ENCODE results near the gene S100A1.

- TF ChIP-seq, protein P1, sequence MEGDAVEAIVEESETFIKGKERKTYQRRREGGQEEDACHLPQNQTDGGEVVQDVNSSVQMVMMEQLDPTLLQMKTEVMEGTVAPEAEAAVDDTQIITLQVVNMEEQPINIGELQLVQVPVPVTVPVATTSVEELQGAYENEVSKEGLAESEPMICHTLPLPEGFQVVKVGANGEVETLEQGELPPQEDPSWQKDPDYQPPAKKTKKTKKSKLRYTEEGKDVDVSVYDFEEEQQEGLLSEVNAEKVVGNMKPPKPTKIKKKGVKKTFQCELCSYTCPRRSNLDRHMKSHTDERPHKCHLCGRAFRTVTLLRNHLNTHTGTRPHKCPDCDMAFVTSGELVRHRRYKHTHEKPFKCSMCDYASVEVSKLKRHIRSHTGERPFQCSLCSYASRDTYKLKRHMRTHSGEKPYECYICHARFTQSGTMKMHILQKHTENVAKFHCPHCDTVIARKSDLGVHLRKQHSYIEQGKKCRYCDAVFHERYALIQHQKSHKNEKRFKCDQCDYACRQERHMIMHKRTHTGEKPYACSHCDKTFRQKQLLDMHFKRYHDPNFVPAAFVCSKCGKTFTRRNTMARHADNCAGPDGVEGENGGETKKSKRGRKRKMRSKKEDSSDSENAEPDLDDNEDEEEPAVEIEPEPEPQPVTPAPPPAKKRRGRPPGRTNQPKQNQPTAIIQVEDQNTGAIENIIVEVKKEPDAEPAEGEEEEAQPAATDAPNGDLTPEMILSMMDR (IDR thresholded peaks at IDR 0.05; ENCODE audit: poor library complexity): no peak
- no peak for TF ChIP-seq EZH2 (IDR thresholded peaks at IDR 0.05; ENCODE audit: borderline replicate concordance)
- no peak for TF ChIP-seq EZH2phosphoT487 (IDR thresholded peaks at IDR 0.05; ENCODE audit: low read depth, severe bottlenecking, unreplicated experiment)
These were observed 5.1 kb upstream of the S100A1 start for GRCh38 chr1:153623101-153623500.
